Measurements from ENCODE around the gene LRCH1.

GRCh38 chr13:46676378-46676725 lies 123.4 kb downstream of the LRCH1 start:
- TF ChIP-seq CTCF (conservative IDR thresholded peaks at IDR 0.05) (no peak), EZH2 (IDR thresholded peaks at IDR 0.05; ENCODE audit: low read depth) (no peak)

Data from PC-9 (cell line).